Measurements from ENCODE around the gene DEFB119.
"Not testable (repeated sequence)": the region's sequence is repeated elsewhere in the genome, so short reads cannot be mapped to it uniquely, and the experiment has no call there.

Gene DEFB119, protein sequence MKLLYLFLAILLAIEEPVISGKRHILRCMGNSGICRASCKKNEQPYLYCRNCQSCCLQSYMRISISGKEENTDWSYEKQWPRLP

DNA sequence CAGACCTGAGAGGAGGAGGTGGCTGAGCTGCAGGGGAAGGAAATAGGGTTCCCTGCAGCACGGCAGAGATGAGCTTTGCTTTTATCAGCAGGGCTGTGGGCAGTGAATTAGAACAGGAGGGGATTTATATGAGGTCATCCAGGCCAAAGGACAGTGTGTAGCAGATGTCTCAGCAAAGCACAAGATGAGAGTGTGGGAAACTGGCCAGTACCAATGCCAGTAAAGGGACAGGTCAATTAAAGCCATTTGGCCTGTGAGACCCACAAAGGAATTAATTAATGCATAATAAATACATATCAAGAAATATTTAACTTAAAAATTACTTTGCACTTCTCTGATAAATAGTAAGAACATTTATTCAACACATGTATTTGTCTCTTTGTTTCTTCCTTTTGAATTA is at the start of gene DEFB119:
Gene DEFB119, minus strand, starts transcription at position 101 of the 400 bp plus-strand sequence. CDS start 107 bp downstream, outside the sequence.
- DNase-seq, result no peak

DNA sequence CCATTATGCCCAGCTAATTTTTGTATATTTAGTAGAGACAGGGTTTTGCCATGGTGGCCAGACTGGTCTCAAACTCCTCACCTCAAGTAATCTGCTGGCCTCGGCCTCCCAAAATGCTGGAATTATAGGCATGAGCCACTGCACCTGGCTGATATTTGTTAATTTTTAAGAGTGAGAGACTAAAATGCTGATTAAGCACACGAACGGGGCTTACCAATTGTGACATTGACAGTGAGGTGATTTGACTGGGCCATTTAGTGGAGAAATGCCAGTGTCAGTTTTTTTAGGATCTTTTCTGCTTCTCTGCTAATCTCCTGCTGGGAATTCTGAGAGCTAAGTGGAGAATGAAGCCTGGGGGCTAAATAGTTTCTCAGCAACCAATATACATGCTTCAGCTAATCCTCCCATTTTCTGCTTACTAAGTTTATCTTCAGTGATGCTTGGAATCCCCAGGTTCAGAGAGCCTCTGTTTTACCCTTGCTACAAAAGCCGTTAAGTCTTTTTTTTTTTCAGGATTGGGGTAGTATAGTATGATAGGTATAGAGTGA is 40.3 kb upstream of the DEFB119 start:
- DNase-seq, result no peak

DNA sequence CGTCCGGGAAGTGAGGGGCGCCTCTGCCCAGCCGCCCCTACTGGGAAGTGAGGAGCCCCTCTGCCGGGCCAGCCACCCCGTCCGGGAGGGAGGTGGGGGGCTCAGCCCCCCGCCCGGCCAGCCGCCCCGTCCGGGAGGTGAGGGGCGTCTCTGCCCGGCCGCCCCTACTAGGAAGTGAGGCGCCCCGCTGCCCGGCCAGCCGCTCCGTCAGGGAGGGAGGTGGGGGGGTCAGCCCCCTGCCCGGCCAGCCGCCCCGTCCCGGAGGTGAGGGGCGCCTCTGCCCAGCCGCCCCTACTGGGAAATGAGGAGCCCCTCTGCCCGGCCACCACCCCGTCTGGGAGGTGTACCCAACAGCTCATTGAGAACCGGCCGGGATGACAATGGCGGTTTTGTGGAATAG is 37.2 kb upstream of the DEFB119 start:
- DNase-seq, result not testable (repeated sequence)

DNA sequence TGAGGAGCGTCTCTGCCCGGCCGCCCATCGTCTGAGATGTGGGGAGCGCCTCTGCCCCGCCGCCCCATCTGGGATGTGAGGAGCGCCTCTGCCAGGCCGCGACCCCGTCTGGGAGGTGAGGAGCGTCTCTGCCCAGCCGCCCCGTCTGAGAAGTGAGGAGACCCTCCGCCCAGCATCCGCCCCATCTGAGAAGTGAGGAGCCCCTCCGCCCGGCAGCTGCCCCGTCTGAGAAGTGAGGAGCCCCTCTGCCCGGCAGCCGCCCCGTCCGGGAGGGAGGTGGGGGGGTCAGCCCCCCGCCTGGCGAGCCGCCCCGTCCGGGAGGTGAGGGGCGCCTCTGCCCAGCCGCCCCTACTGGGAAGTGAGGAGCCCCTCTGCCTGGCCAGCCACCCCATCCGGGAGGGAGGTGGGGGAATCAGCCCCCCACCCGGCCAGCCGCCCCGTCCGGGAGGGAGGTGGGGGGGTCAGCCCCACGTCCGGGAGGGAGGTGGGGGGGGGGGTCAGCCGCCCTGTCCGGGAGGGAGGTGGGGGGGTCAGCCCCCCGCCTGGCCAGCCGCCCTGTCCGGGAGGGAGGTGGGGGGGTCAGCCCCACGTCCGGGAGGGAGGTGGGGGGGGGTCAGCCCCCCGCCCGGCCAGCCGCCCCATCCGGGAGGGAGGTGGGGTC is 36.6 kb upstream of the DEFB119 start:
- not testable (repeated sequence) for DNase-seq

DNA sequence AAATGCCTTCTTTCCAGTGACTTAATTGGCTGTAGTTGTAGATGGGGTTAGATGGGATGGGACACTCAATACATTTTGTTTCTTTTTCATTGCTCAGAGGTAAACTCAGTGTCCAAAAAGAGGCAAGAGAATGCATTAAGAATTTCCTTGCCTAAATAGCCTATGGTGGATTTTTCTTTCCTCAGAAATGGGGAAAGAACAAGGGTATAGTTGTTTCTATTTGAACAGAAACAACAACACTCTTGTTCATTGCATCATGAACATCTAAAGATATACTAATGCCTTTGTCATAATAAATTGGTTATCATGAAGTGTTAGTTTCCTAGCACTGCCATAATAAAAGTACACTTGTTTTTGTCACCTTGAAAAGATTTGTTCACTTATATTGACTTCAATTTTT is 35.4 kb upstream of the DEFB119 start:
- no peak for DNase-seq

DNA sequence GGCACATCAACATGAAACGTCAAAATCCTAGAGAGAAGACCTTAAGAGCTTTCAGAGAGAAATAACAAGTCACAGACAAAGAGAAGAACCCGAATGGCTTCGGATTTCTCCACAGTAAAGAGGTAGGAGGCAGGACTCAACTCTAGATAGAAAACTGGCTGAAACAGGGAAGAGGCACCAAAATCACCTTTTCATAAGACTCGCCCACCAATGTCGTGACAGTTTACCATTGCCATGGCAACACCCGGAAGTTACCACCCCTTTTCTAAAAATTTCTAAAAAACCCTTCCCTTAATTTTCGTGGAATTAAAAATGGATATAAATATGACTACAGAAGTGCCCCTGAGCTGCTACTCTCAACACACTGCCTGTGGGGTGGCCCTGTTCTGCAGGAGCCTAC is 27.9 kb upstream of the DEFB119 start:
- no peak for DNase-seq

DNA sequence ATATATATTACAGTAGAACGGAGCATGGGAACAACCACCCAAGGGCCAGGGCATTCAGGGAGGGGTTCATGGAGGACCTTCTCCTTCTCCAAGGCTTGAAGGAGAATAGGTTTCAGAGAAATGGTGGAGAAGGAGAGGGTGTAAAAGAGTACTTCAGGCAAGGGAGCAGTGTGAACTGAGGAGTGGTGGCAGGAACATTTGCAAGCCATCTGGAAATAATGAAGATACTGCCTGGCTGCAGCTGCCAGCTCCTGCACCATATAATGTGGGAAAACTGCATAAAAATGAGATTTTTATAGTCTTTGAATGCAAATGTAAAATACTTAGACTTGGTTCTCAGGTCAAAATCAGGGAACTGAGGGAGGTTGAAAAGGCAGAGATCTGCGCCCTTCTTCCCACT is 25.3 kb upstream of the DEFB119 start:
- no peak for DNase-seq

DNA sequence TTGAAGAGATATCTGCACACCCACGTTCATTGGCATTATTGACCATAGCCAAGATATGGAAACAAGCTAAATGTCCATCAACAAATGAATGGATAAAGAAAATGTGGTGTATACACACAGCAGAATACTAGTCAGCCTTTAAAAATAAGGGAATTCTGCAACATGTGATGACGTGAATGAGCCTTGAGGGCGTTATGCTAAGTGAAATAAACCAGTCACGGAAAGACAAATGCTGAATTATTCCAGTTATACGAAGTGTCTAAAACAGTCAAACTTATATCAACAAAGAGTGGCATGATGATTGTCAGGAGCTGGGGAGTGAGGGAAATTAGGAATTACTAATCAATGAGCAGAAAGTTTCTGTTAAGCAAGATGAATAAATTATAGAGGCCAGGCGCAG is 24.0 kb upstream of the DEFB119 start:
- DNase-seq, result no peak

DNA sequence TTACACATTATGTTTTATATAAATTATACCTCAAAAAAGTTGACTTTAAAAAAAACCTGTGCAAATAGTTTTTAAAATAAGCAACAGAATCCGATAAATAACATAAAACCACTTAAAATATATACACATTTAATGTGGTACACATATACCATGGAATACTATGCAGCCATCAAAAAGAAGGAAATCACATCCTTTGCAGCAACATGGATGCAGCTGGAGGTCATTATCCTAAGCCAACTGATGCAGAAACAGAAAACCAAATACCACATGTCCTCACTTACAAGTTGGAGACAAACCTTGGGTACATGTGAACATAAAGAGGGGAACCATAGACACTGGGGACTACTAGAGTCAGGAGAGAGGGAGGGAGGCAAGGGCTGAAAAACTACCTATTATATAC is 19.6 kb upstream of the DEFB119 start:
- DNase-seq, result no peak

DNA sequence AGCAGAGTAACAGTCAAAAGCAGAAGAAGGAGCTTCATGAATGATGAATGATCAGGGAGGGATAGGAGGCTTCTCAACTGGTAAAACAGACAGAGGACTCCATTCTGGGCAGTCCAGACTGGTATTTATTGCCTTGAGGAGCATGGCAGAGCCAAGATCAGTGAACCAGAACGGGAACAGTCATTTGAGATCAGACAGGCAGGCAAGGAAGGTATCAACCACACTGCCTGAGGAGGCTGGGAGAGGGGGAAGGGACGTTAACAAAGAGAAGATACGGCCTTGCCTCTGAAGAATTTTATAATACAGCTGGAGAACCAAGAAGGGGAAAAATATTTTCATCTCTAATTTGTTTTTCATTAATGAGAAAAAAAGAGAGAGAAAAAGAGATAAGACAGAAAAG is 15.7 kb upstream of the DEFB119 start, which contains the start of gene DEFB121:
Gene DEFB121, minus strand, starts transcription at position 101 of the 400 bp plus-strand sequence. Its CDS starts 63 bp downstream, at position 38.
- DNase-seq, result no peak

DNA sequence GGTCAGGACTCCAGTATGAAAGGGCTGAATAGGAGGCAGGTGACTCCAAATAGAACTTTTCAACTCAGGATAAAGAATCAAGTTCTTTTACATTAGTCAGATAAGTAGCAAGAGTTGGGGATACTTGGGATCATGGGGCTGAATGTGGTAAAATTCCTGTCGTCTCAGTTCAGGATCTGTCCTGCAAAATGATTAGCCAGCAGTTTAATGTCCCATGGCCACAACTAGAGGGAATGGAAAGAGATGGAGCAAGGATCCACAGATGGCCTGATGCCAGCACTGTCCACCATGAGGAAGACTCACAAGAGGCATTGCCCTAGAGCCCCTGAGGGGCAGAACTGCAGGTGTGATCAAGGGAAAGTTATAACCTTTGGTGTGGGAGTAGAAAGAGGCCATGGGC is 13.5 kb upstream of the DEFB119 start:
- no peak for DNase-seq

DNA sequence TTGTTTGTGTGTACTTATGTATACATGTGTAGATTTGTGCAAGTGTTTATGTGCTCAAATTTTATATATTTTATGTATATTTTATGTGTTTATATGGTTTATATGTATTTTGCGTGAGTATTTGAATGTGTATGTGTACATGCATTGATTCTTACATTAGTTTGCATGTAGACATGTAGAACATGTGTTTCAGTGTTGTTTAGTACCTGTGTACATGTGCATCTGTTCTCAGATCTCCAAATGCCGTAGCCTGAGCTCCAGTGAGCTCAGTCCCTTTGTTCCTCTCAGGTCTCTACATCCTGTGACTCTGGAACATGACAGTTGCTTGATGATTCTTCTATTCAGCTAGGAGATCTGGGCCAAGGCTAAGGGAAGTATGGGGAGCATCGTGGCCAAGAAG is 4.5 kb upstream of the DEFB119 start:
- no peak for DNase-seq

DNA sequence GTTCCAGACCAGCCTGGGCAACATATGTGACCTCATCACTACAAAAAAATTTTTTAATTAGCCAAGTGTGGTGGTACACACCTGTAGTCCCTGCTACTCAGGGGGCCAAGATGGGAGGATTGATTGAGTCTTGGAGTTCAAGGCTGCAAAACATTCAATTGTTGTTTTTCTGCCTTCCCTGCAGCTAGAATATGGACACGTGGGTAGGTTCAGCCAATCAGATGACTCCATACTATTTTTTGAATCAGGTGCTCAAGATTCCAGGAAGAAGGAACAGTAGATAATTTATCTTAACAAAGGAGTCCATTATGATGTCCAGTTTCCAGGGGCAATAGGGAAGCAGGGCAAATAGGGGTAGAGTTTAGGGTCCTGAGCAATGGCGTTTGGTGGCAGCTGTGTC is 2.4 kb upstream of the DEFB119 start:
- DNase-seq, result no peak

DNA sequence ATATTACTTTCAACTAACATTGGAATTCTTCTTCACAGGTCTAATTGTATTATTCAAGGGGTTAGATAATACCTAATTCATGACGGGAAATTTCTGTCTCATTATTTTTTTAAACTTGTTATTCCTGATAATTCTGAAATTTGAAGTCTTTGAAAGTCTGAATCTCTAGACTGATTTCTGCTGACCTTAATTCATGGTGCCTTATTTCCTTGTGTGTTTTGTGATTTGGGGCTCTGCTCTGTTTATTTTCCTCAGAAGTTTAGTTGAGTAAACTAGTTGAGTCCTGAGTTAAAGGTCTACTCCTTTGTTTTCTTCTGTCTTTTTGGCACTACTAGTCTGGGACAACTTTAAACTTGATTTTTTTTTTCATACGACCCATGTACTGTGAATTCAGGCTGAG is 16.0 kb downstream of the DEFB119 start:
- no peak for DNase-seq

DNA sequence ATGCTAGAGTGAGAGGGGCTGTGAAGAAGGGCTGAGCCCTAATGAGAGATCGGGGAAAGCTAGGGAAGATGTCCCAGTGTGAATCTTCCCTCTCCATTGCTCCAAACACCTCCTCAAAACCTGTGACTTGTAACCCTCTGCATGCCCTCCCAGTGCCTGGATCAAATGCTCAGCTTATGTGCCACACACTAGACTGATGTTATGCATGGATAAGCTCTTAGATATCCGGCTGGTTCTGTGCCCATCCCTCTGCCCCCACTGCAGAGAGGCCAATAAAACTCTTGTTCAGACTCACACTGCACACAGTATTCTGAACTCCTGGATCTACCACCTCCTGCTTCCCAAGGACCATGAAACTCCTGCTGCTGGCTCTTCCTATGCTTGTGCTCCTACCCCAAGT is 22.1 kb downstream of the DEFB119 start, which contains the start of gene DEFB118:
Gene DEFB118, plus strand, starts transcription at position 301 of the 400 bp plus-strand sequence. Its CDS starts 50 bp downstream, at position 351.
- DNase-seq, result no peak

DNA sequence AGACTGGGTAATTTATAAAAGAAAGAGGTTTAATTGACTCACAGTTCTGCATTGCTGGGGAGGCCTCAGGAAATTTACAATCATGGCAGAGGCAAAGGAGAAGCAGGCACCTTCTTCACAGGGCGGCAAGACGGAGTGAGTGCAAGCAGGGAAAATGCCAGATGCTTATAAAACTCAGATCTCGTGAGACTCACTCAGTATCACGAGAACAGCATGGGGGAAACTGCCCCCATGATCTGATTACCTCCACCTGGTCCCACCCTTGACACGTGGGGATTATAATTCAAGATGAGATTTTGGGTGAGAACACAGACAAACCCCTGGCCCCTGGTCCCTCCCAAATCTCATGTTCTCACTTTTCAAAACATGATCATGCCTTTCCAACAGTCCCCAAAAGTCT is 26.1 kb downstream of the DEFB119 start:
- DNase-seq, result not testable (repeated sequence)

DNA sequence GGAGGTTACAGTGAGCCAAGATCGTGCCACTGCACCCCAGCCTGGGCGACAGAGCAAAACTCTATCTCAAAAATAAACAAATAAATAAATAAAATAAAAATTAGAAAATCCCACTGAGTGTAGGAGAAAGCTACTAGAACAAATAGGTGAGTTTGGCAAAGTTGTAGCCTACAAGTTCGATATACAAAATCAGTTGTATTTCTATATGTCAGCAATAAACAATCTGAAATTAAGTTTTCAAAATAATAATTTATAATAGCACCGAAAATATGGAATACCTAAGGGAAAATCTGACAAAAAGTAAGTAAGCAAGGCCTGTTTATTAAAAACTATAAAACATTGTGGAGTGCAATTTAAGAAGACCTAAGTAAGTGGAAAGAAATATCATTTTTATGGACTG is 27.1 kb downstream of the DEFB119 start:
- no peak for DNase-seq

DNA sequence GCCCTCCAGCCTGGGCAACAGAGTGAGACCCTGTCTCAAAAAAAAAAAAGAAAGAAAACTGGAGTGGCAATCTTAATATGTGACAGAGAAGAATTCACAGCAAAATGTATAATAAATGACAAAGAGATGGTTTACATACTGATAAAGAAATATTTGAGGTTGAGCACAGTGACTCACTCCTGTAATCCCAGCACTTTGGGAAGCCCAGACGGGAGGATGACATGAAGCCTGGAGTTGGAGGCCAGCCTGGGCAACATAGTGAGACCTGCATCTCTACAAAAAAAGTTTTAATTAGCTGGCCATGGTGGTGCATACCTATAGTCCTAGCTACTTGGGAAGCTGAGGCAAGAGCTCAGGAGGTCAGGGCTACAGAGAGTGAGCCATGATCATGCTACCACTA is 34.4 kb downstream of the DEFB119 start:
- DNase-seq, result no peak

DNA sequence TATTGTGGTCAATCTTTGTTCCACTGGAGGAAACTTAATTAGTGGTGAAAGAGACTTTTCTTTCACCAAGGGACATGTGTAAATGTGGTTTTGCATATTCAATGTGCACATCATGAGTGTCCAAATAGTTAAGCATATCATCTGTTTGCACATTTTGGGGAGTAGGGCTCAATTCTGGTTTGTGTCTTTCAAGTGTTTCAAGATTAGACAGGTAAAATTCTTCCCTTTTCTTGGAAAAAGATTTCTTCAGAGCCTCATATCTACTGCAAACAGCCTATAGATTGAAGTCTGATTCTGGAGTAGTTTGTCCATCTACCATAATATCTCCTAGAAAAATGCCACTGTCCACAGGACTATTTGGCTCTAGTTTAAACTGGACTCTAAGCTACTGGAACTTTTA is 48.9 kb downstream of the DEFB119 start:
- DNase-seq, result no peak

DNA sequence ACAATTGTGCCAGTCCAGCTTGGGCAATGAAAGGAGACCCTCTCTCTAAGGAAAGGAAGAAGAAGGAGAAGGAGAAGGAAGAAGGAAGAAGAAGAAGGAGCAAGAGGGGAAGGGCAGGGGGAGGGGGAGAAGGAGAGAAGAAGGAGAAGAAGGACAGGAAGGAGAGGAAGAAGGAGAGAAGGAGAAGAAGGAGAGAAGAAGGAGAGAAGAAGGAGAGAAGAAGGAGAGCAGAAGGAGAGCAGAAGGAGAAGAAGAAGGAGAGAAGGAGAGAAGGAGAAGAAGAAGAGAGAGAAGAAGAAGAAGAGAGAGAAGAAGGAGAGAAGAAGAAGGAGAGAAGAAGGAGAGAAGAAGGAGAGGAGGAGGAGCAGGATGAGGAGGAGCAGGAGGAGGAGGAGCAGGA is 59.5 kb downstream of the DEFB119 start:
- no peak for DNase-seq

All from NCI-H1694 (cell line).